Middle frontal gyrus (tissue), 1 donor: Measurements from ENCODE around the gene CACNA1B.
"Not testable (repeated sequence)": the region's sequence is repeated elsewhere in the genome, so short reads cannot be mapped to it uniquely, and the experiment has no call there.

Experiments
- DNase-seq: peaks from one replicate; pipeline ENCODE4 v3.0.0-alpha.2; 2015; ENCODE audit warnings: low spot score; ENCODE audit errors: extremely low spot score

The CACNA1B gene

DNA sequence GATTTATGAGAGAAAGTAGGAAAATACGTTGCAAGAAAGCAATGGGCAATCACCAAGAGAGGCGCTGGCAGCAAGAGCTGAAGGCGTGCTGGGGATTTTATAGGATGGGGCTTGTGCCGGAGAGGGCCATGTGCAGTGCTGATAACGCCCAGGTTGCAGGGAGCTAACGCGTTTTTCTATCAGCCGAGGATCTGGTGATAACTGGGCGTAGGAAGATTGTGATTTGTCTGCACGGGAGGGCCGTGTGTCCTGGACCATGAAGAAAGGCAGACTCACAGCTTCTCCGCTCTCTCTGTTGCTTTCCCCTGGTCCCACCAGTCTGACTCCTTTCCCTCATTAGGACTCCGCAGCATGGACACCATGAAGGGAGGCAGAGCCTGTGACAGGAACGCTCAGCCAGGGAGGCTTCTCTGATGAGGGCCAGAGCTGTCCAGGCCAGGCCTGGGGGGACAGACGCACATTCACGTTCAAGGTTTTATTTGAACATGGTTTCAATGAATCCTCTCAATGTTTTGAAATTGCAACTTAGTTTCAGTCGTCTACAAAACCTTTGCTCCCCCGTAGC is 11.9 kb upstream of the CACNA1B start:
- no peak for DNase-seq

DNA sequence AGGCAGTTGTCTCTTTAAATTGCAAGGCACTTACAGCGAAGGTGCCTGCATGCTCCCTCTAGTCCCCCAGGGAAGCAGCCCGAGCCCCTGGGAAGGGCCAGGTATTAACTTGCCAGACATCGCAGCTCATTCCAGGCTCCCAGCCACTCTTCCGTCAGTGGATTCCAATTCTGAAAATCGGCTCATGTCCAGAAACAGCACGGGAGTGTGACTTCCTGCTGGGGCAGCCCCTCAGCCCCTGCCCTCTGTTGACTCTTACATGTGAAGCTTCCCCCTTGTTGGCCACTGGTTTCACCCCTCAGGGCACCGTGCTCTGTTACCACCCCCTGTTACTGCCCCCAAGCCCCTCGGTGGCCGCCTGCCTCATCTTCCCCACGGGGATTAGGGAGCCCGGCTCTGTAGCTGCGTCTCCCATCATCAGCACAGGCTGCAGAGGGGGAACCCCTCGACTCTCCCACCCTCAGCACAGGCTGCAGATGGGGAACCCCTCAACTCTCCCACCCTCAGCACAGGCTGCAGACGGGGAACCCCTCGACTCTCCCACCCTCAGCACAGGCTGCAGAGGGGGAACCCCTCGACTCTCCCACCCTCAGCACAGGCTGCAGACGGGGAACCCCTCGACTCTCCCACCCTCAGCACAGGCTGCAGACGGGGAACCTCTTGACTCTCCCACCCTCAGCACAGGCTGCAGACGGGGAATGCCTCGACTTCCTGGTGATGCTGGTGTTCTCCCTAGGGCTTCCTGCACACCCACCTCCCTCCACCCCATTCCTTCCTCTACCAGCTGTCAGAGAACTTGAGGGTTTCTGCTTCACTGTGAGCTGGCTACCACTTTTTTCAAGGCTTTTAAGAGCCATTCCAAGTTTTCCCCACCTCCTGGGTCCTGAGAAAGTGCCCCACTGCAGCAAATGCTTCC is 11.1 kb upstream of the CACNA1B start:
- no peak for DNase-seq

DNA sequence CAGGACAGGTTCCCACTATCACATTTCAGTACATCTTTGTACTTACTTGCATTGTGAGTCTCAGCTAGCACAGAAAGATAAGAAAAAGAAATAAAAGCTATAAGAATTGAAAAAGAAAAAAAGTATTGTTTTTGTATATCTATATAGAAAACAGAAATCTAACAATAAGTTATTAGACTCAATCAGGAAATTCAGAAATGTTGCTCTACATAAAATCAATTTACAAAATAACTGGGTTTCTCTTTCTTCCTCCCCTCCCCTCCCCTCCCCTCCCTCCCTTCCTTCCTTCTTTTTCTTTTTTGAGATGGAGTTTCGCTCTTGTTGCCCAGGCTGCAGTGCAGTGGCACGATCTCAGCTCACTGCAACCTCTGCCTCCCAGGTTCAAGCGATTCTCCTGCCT is 7.2 kb upstream of the CACNA1B start:
- DNase-seq: no peak

DNA sequence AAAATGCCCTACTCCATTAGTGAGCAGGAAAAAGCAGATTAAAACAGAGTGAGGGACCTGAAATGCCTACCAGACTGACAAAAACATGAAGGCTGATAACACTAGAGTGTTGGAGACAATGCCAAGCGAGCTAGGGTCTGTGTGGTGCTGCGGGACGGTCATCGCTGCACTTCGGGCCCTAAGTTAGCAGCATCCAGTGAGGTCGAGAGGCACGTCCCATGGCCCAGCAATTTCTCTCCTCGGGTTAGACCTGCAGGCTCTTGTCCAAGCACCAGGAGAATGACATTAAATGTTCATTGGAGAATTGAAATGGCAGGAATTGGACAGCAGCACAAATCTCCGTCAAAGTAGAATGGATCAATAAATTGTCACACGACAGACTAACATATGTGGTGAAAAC is 5.3 kb upstream of the CACNA1B start:
- DNase-seq: no peak

DNA sequence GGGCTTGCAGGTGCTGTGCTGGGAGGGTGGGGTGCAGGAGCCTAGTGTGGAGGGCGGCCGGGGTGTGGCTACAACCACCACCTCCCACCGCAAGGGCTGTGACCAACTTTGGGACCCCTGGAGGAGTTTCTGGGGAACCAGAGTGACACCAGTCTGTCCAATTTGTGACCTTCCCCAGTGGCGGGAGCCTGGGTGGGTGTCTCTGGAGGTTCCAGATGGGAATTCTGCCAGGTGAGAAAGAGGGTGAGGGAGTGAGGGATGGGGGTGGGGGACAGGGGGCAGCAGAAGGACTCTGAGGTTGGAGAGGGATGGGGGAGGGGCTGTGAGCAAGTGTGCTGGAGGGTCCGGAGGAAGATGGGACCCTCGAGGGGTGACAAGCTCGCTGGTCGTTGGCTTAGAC is 4.2 kb upstream of the CACNA1B start:
- DNase-seq: no peak

DNA sequence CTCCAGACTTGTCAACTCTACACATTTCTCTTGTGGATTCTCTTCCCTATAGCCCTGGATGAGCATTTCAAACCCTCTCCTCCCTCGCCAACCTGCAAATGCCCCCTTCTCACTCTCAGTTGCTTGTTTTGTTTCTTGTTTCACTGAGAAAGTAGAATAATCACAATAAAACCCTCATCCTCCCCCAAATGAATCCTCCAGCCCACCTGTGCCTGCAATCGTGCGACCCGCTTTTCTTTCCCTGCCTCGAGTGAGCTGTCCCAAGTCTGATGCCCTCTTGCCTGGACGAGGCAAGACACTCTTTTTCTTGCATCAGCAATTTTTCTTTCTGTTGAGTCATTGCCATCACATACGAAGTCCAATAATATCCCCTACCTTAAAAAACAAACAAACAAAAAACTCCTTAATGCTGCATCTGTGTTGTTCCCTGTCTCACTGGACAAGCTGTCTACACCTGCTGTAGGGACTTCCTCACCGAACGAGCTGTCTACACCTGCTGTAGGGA is 3.7 kb upstream of the CACNA1B start:
- DNase-seq: no peak

DNA sequence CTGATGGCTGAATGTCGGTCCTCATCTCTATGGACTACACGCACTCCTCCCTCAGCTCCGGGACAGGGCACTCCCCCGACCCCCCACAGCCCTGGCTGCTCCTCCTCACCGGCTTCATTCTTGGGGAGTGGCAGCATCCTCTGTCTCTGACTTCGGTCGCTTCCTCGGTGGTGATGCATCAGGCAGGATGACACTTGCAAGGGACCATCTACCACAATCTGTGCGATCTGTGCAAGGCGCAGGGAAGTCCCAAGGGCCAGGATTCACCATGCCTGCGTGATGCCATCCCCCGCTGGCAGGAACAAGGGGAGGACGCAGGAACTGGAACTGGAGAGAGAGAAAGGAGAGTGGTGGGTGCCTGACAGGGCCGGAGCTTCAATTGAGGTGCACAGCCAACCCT is 2.2 kb upstream of the CACNA1B start:
- no peak for DNase-seq

DNA sequence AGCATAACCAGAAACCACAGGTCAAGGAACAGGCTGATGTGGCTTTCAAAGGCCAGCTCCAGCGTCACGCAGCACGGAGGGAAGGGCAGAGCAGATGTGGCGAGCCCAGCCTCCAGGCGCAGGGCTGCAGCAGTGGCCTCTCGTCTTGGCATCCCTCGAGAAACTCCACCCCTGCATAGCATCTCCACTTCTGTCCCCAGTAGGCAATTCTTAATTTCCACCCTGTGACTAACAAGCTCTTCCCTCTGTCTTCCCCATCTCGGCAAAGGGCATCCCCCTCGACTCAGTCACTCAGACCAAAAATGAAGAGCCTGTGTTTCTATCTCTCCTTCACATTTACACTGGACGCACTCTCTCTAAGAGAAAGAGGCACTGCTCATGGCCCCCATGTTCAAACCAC is 1.7 kb upstream of the CACNA1B start:
- DNase-seq: no peak

DNA sequence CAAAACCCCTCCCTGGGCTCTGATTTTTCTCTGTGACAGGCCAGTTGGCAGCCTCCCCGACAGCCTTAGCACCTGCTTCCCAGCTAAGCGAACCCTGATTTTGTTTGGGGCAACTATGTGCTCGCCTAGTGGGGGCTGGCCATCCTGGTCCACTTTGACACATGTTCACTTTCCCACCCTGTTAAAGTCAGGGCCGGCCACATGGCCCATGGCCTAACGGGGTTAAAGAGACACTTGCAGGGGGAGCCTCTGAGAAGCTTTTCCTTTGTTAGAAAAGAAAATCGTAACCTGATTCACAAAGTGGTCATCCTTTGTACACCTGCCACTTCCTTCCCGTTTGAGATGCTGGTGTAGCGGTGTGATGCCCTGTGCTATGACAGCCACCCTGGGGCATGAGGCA is 1.3 kb upstream of the CACNA1B start:
- DNase-seq: no peak

DNA sequence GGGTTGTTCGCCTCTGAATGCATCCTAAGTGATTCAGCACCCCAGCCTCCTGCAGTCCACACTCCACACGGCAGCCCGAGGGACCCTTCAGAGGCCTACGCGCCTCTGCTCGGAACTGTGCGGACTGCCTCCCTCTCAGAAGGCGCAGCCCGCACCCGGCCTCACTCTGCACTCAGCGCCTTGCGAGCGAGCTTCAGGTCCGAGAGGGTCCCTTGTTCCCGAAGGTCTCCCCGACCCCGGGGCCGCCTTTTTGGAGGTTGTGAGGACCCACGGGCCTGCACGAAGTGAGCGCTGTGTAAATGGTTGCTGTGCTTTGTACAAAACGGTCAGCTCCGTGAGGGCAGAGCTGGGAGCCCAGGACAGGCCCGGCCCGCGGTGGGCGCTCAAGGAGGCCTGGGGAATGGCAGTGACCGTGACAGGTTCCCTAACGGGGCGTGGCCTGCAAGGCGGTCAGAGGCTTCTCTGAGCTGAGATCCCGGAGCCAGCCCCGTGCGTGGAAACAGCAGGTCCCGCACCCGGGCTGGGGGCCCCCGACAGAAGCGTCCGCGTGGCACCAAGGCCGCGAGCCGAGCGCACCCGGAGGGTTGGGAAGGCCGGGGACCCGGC is 698 bp upstream of the CACNA1B start:
- no peak for DNase-seq

DNA sequence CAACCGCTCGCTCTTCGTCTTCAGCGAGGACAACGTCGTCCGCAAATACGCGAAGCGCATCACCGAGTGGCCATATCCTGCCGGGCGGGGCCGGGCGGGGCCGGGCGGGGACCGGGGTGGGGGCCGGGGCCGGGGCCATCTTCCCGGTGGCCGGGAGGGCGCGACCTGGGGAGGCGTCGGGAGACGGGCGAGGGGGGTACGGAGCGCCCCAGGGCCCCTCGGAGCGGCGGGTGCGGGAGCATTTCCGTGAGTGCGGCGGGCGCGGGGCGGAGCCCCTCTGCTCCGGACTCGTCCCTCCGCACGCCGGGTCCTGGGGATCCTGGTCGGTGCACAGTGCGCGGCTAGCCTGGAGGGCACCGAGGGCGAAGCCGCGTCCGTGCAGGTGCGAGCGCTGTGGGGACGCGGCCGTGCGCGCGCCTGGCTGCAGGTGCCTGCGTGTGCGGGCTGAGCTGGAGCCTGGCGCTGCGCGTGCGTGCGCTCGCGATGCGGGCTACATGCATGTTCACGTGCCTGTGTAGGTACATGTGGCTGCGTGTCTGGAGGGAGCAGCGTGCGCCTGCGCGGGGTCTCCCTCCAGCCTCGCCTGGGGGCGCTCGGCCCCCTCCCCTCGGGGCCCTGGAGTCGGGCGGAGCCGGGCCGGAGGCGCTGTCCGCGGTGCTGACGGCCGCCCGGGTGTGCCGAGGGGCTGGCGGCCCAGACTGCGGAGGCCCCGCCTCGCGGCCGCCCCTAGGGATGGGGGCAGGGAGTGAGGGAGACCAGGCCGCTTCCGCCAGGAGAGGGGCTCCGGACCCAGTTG is 762 bp downstream of the CACNA1B start:
- no peak for DNase-seq

DNA sequence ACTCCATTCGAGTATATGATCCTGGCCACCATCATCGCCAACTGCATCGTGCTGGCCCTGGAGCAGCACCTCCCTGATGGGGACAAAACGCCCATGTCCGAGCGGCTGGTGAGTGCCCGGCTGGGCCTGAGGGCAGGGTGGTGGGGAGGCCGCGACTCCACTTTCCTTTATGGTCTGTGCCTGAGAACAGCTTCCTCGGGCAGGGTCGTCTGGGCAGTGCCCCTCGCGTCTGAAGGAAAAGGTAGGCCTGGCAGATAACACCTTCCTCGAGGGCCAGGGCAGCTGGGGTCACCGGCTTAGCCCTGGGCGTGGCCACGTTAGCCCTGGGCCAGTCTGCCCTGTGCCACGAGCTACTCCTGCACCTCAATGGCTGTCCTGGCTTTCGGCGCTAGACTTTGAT is 1.5 kb downstream of the CACNA1B start:
- no peak for DNase-seq

DNA sequence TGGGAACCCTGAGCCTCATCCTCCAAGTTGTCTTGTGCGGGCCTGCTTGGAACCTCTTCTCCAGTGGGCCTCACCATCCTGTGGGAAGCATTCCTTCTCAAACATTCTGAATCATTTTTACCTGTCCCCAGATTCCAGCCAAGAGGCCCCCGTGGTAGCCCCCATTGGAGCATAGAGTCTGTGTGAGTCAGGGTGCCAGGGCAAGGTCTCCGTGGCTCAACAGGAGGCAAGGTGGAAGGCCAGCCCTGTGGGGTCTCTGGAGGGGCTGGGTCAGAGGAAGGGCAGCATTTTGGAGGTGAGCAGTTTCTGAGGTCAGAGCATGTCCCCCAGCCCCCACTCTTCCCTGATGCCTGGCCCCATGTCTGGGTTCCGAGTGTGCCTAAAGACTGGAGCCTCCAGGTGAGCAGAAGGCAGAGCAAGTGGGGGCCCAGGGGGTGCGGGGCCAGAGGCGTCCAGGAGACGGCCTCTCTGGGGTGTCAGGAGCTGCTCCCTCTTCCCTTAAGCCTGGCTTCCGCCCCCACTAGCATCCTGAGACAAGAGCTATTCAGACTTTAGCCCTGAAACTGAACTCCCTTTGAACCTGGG is 2.1 kb downstream of the CACNA1B start:
- DNase-seq: no peak

DNA sequence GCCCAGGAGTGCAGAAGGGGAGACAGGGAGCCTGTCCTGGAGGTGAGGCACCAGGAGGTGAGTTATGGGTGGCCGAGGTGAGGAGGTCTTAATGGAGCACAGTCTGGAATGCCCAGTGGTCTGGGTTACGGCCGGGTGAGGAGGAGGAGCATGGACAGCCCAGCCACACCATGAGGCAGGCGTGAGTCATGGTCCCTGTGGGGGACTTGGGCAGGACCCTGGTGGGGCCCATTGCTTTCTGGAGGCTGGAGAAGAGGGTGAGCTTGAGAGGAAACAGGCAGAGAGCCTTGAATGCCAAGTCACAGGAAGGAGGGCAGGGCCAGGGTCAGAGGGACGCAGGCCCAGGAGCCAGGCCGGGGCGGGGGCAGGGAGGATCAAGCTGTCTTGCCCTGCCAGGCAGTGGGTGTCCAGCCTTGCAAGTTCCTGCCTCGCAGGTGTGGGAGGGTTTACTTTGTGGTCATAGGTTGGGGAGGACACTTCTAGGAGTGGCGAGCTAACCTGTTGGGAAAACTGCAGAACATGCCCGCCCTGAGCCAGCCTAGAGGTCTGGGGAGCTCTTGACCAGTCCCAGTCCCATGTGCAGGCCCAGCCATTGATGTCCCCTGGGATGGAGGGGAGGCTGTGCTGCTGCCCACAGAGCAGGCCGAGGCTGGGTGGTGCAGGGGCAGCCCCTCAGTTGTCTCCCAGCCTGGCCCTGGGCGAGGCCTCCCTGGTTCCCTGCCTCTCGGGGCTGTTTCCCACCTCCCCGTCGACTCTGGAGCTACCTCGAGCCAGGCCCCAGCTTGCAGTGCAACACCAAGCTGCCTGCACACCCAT is 2.8 kb downstream of the CACNA1B start:
- no peak for DNase-seq

DNA sequence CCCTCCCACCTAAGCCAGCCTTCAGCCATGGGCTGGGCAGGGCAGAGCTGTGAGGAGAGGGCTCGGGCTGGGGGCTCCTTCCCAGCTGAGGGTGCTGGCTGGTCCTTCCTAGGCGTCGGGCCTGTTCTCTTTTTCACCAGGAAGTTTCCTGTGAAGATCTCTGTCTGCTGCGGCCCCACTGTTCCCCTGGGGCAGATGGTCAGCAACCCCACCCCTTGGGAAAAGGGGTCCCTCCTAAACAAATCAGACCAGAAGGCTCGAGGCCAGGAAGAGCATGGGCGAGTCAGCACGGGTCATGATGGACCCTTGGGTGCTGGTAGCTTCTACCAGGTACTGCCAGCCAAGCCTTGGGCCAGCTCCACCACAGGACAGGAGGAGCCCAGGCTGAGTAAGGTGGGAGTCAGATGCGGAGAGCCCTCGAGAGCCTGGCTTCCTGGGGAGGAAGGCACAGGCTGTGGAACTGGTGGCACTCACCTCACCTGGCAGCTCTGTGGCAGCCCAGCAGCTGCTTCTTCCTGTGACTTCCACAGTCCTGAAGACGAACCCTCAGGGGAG is 3.5 kb downstream of the CACNA1B start:
- DNase-seq: no peak

DNA sequence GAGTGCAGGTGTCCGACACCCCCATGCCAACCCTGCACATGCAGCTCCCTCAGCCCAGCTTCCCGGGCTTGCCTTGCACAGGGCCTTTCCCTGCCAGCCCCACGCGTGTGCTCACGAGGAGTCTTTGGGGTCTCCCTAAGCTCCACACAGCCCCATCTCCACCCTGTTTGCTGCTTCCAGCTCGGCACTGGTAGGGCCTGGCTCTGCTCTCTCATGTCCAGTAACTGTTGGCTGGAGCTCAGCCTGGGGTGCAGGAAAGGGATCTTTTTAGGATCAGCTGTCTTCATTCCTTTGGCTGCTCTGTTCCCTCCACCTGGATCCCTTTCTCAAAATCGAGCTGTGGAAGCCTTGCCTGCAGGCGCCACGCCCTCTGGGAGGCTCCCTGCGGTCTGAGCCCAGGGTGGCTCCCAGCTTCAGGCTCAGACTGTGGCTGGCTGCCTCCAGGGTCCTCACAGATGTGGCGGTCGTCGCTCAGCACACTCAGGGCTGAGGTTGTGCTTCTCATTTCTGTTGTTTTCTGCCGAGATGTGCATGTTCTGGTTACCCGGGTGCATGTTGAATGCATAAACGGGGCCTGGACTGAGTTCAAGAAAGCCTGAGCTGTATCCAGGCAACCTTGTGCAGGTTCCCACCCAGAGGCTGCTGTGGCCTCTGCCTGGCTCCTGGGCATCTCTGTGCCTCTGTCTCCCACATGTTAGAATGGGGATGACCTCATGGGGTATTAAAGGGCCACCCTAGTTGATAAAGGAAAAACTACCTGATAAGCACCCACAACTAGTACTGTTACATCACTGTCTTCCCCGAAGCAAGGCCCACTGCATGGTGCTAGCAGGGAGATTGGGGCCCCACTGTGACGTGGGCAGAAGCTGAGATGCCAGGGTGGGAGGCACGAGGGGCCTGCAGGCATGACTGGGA is 4.3 kb downstream of the CACNA1B start:
- DNase-seq: no peak

DNA sequence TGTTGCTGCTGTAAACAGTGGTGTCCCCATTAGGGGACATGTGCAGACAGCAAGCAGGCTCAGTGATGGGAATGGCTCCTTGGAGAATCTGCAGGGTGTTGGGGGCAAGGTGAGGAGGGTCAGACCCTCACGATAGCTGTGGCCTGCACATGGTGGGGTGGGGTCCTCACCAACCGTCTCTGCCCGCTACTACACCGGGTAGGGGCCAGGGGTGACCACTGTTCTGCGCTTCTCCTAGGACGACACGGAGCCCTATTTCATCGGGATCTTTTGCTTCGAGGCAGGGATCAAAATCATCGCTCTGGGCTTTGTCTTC is 4.9 kb downstream of the CACNA1B start:
- DNase-seq: no peak

DNA sequence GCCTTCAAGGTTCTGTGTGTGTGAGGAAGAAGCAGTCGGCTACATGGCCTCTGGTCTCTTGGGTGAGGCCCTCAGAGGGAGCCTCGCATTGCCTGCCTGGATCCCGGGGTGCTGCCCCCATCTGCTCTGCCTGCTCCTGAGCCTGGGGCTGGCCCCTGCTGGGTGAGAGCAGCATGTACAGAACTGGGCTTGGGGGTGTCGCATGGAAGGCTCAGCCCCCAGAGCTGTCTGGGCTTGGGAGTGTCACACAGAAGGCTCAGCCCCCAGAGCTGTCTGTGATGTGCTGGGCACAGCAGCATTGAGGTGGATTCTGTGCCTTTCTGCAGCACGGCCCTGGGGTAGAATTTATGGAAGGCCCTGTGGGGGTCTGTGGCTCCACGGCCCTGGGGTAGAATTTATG is 6.4 kb downstream of the CACNA1B start:
- not testable (repeated sequence) for DNase-seq

DNA sequence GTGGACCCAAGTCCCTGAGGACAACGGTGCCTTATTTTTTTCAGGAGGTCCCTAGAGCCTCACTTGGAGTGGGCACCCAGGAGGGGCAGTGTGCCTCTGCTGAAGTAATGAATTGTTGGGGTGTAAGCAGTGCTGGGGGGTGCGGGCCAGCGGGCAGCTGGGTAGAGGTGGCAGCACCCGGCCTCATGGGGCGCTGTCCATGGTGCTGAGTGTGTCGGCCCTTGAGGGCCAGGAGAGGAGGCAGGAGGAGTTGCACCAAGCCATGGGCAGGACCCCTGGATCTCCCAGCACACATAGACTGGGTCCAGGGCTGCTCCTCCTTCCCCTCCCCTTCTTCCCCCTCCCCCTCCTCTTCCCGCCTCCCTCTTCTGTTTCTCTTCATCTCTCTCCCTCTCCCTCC is 7.0 kb downstream of the CACNA1B start:
- not testable (repeated sequence) for DNase-seq
